NCI-H2081 (cell line): Measurements from ENCODE around the gene ADORA2A.

Experiments used
- DNase-seq, 2 experiments: peaks; one replicate each; lab custom pipeline; 2025; lab: John Stamatoyannopoulos, UW

ADORA2A gene

GRCh38 chr22:24403346-24403745 lies 24.1 kb upstream of the ADORA2A start:
- no peak for DNase-seq

GRCh38 chr22:24404561-24405275 lies 22.7 kb upstream of the ADORA2A start:
- no peak for DNase-seq

GRCh38 chr22:24405631-24406321 lies 21.6 kb upstream of the ADORA2A start:
- no peak for DNase-seq

- DNase-seq = no peak
Measured at GRCh38 chr22:24406322-24407277, 20.8 kb upstream of the ADORA2A start.

DNA sequence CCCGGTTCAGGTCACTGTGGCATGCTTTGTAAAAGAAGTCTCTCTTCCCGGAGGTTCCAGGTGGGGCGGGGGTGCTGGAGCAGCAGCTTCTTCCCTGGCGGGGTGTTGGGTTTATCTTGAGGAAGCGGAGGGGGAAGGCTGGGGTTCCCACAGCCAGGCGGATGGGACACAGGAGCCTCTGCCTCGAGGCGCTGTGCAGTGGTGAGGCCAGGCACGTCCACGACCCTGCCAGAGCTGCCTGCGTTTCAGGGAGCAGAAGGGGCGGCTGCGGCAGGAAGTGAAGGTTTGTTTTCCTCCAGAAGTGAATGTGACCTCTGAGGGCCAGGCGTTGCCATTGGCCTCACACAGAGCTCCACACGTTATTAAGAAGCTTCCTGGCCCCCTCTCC lies 20.1 kb upstream of the ADORA2A start:
- DNase-seq = no peak

DNA sequence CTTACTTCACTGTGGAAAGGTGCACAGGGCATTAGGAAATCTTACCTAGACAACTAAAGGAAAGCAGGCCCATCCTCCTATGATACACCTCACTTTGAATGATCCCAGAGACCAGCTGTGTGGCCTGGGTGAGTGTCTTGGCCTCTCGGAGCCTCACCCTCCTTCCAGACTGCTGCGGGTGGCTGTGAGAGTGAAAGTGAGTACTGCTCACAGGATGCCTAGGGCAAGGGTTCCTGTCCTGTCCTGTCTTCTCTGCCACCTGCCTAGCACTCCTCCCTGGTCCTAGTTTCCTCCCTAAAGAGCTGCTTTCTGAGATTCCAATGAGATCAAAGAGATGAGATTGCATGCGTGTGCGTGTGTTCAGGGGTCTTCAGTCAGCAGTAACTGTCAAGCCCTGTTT lies 19.5 kb upstream of the ADORA2A start:
- DNase-seq = no peak

DNA sequence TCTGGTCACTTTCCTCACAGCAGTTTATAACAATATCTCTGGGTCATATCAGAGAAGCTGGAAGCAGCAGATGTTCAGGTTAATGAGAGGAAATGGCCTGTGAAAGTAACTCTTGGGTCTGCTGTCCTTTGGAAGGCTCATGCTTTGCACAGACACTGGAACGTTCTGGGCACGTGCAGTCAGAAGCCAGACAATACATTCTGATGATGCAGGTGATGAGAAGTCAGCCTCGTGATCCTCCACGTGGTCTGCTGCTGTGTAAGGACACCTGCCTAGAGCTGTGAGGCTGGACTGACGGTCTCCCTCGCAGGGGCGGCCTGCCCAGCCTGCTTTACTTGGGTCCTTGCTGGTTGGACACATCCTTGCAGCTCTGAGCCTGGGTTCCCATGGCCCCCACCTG lies 18.8 kb upstream of the ADORA2A start:
- DNase-seq = no peak

- no peak for DNase-seq
Measured at GRCh38 chr22:24409707-24410106, 17.7 kb upstream of the ADORA2A start.

GRCh38 chr22:24410110-24410856 lies 17.1 kb upstream of the ADORA2A start:
- no peak for DNase-seq

- no peak for DNase-seq
Measured at GRCh38 chr22:24411256-24412004, 16.0 kb upstream of the ADORA2A start.

GRCh38 chr22:24412274-24412673 lies 15.1 kb upstream of the ADORA2A start:
- DNase-seq = no peak

- no peak for DNase-seq
Measured at GRCh38 chr22:24413271-24413670, 14.1 kb upstream of the ADORA2A start.

GRCh38 chr22:24413736-24414385 lies 13.5 kb upstream of the ADORA2A start:
- DNase-seq = no peak

DNA sequence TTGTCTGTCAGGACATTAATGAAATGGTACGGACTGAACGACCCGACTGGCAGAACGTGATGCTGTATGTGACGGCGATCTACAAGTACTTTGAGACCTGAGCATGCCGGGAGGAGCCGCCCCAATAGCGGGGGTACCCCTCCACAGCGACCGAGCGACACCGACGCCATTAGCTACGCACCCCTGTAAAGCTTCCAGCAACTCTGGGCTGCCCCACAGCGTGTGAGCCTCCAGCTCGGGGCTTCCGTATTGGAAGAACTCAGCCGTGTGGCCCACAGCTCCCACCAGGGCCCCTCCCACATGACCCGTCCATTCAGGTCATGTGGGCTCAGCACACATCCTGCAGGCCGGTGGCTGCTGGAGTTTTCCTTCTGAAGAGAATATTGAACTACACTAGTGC lies 12.9 kb upstream of the ADORA2A start:
- no peak for DNase-seq

GRCh38 chr22:24414984-24415945 lies 12.1 kb upstream of the ADORA2A start:
- DNase-seq = no peak

DNA sequence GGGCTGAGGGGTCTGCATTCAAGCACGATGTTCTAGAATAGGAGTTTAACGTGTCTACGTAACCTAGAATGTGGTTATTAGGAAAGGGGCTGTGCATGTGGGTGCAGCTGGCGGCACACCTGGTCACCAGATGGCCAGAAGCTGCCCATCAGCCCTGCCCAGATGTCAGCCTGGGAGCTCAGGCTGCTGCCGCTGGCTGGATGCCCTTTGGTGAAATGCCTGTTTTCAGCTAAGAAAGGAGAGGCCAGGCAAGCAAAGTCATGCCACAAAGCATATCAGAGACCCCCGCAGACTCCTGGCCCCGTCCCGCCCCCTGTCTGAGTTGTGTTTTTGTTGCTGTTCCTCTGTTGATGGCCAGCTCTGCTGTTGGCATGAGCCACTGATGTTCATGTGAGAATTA lies 11.3 kb upstream of the ADORA2A start:
- no peak for DNase-seq

DNA sequence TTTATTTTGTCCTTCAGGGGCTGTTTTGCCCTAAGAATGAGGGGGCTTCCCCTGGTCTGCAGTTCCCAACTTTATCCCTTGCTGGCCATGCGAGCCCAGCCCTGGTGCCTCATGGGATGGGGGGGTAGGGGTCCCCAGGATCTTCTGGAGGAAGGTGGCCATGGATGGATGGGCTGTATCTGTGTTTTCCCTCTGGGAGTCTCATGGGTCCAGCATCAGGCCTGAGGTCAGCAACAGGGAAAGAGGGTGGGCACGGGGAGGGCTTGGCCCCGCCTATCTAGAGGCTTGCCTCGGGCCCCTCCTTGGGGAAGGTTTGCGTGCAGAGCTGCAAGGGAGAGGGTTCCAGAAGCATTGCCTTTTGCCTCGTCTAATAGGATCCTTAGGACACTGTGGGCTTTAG lies 10.8 kb upstream of the ADORA2A start:
- DNase-seq = no peak

DNA sequence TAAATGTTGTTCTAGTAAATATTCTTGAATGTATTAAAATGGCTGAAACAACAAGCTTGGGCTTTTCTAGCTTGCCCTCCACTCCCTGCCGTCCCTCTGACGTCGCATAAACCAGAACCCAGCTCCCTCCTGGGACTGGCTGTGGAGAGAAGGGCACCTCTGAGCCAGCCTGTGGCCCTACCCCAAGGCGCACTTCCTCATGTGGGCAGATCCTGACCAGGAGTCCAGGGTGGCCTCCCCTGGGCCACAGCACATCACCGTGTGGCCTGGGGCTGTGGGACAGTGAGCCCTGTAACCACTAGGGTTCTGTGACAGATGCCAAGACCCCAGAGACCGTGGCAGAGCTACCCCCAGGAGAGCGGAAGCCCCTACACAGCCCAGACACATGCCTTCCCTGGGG lies 10.2 kb upstream of the ADORA2A start:
- DNase-seq = no peak

DNA sequence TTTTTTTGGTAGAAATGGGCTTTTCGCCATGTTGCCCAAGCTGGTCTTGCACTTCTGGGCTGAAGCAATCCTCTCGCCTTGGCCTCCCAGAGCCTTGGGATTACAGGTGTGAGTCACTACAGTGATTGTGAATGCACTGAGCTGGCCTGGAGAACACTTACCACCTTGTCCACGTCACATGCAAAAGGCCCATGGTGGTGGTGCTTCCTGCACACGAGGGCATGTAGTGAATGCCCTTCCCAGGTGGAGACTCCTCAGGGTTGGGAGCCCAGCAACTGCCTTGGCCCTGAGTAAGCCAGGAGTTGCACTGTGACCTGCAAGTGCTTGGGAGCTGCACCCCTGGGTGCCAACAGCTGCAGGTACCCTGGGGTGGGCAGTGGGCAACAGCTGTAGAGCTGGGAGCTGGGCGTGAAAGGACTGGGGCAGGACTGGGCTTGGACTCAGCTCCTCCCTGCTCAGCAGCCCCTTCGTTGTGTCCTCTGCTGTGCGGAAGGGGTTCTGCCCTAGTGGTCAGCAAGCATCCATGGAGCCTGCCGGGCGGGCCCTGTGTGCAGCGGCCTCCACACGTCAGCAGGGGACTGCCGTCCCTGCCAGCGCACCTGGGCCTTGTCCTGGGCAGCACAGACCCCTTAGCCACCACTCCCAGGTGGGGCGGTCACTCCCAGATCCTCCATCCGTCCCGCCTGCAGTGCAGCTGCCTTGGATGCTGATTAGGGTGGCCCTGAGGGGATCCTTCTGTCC lies 9.3 kb upstream of the ADORA2A start:
- no peak for DNase-seq
